ENCODE measurements around the gene LRRC47.

LRRC47 gene

DNA sequence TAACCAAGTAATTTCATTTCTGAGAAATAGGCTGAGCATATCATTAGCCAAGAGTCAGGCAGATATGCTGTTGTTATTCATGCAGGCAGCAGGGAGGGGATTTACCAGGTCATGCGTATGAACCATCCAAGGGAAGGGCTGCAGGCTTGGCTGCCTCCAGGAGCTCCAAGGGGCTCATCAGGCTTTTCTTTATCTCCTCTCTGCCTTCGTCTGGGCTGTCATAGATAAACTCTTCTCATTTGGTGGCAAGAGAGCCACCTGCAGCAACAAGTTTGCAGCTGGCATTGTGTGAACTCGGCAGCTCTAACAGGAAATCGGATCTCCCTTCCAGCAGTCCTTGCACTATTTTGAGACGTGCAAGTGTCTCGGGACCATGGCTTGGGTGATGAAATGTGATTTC, 36.5 kb downstream of the LRRC47 start:
- Histone ChIP-seq H3K27ac (ENCODE audit: low read depth, low read length, poor library complexity, severe bottlenecking) (no peak overlapping the region), H3K9me3 (ENCODE audit: low read length) (peaks cover 7% of the 10 kb centered on the region), H3K4me2 (ENCODE audit: low read length) (no peak overlapping the region), H3K9me2 (ENCODE audit: low read depth, low read length) (no peaks in the 10 kb centered on the region), H3K4me1 (ENCODE audit: insufficient read depth, low read length, severe bottlenecking) (no peaks in the 10 kb centered on the region), H3F3A (ENCODE audit: insufficient read depth, low read length) (no peaks in the 10 kb centered on the region), H3K79me2 (ENCODE audit: insufficient read depth, low read length) (no peaks in the 10 kb centered on the region), H4K20me1 (ENCODE audit: insufficient read depth, low read length) (no peaks in the 10 kb centered on the region), H3K36me3 (ENCODE audit: insufficient read depth, low read length) (no peaks in the 10 kb centered on the region; the same call in 1 of the 2 replicates), H3K9ac (ENCODE audit: low read length) (no peak overlapping the region), H3K4me3 (ENCODE audit: low read depth, low read length, poor library complexity, severe bottlenecking) (no peak overlapping the region), H3K27me3 (ENCODE audit: insufficient read depth, low read length) (peaks cover 30% of the 10 kb centered on the region; the same call in 1 of the 2 replicates), H2AFZ (ENCODE audit: low read length) (no peak overlapping the region)
- TF ChIP-seq, protein P1, sequence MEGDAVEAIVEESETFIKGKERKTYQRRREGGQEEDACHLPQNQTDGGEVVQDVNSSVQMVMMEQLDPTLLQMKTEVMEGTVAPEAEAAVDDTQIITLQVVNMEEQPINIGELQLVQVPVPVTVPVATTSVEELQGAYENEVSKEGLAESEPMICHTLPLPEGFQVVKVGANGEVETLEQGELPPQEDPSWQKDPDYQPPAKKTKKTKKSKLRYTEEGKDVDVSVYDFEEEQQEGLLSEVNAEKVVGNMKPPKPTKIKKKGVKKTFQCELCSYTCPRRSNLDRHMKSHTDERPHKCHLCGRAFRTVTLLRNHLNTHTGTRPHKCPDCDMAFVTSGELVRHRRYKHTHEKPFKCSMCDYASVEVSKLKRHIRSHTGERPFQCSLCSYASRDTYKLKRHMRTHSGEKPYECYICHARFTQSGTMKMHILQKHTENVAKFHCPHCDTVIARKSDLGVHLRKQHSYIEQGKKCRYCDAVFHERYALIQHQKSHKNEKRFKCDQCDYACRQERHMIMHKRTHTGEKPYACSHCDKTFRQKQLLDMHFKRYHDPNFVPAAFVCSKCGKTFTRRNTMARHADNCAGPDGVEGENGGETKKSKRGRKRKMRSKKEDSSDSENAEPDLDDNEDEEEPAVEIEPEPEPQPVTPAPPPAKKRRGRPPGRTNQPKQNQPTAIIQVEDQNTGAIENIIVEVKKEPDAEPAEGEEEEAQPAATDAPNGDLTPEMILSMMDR (IDR thresholded peaks at IDR 0.05; ENCODE audit: low read length): no peak
- TF ChIP-seq EZH2 (IDR thresholded peaks at IDR 0.05; ENCODE audit: borderline replicate concordance, low read length): no peak

DNA sequence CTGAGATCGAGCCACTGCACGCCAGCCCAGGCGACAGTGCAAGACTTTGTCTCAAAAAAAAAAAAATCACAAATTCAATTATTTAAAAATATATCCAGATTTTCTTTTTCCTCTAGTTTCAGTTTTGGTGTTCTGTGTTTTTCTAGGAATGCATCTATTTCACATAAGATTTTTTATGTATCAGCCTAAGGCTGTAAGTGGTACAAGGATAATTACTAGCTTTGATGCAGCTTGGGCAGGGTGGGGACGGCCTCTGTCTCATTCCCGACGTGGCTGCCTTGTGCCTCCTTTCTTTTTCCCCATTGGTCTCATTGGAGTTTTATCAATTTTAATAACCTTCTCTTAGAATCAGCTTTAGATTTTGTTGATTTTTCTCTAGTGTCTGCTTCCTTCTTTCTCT, 37.1 kb downstream of the LRRC47 start:
- Histone ChIP-seq H3K9me2 (ENCODE audit: low read depth, low read length) (no peaks in the 10 kb centered on the region), H3K4me3 (ENCODE audit: low read depth, low read length, poor library complexity, severe bottlenecking) (no peak overlapping the region), H3K79me2 (ENCODE audit: insufficient read depth, low read length) (no peaks in the 10 kb centered on the region), H3K4me2 (ENCODE audit: low read length) (no peak overlapping the region), H3K27me3 (ENCODE audit: insufficient read depth, low read length) (peaks cover 30% of the 10 kb centered on the region; the same call in 1 of the 2 replicates), H3K4me1 (ENCODE audit: insufficient read depth, low read length, severe bottlenecking) (no peaks in the 10 kb centered on the region), H4K20me1 (ENCODE audit: insufficient read depth, low read length) (no peaks in the 10 kb centered on the region), H3K27ac (ENCODE audit: low read depth, low read length, poor library complexity, severe bottlenecking) (no peak overlapping the region), H3K9me3 (ENCODE audit: low read length) (peaks cover 7% of the 10 kb centered on the region), H3F3A (ENCODE audit: insufficient read depth, low read length) (no peaks in the 10 kb centered on the region), H2AFZ (ENCODE audit: low read length) (no peak overlapping the region), H3K9ac (ENCODE audit: low read length) (no peak overlapping the region), H3K36me3 (ENCODE audit: insufficient read depth, low read length) (no peaks in the 10 kb centered on the region; the same call in 1 of the 2 replicates)
- TF ChIP-seq, protein P1 (IDR thresholded peaks at IDR 0.05; ENCODE audit: low read length): no peak

DNA sequence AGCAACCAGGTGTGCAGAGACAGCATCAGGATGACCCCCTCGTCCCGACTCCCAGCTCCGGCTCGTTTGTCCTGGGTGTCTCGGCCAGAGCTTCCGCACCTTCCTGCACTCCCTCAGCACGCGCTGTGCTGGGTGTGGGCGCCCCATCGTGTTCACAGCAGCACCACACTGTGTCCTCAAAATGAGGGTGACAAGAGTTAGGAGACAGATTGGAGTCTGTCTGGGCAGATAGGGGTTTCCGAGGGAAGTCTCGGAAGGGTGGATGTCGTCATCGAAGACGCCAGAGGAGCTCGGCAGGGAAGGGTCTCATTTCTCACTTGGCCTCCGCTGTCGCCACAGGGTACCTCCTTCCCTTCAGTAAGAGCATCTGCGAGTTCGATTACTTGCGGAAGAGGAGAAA, 39.9 kb downstream of the LRRC47 start:
- Histone ChIP-seq H3K9me2 (ENCODE audit: low read depth, low read length) (no peaks in the 10 kb centered on the region), H3K9ac (ENCODE audit: low read length) (no peak overlapping the region), H3K27ac (ENCODE audit: low read depth, low read length, poor library complexity, severe bottlenecking) (no peak overlapping the region), H3K4me3 (ENCODE audit: low read depth, low read length, poor library complexity, severe bottlenecking) (no peak overlapping the region), H3K9me3 (ENCODE audit: low read length) (peaks cover 7% of the 10 kb centered on the region), H2AFZ (ENCODE audit: low read length) (no peak overlapping the region), H3F3A (ENCODE audit: insufficient read depth, low read length) (no peaks in the 10 kb centered on the region), H3K4me1 (ENCODE audit: insufficient read depth, low read length, severe bottlenecking) (no peaks in the 10 kb centered on the region), H4K20me1 (ENCODE audit: insufficient read depth, low read length) (no peaks in the 10 kb centered on the region), H3K79me2 (ENCODE audit: insufficient read depth, low read length) (no peaks in the 10 kb centered on the region), H3K4me2 (ENCODE audit: low read length) (no peak overlapping the region), H3K36me3 (ENCODE audit: insufficient read depth, low read length) (no peaks in the 10 kb centered on the region; the same call in 1 of the 2 replicates), H3K27me3 (ENCODE audit: insufficient read depth, low read length) (peaks cover 24% of the 10 kb centered on the region; the same call in 1 of the 2 replicates)
- TF ChIP-seq EZH2 (IDR thresholded peaks at IDR 0.05; ENCODE audit: borderline replicate concordance, low read length): no peak
- TF ChIP-seq, protein P1 (IDR thresholded peaks at IDR 0.05; ENCODE audit: low read length): no peak

Measured in OCI-LY1 (cell line).